ENCODE data around the gene LINC00305.

DNA sequence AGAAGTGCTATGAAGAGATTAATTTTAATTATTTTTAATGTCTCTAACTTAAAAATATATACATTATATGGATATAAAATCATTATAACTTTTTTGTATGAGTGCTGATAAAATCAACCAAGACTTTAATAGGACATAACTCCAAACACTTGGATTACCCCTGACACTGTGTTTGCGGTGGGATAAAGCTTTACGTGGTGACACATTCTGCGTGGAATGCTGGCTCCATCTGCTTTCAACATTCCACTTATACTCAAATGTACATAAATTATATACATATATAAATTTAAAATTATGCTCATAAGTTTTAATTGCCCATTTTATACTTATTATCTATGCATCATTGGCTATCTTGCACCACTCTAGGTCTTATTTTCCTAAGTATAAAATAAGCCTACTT is 30.5 kb downstream of the LINC00305 start:
- TF ChIP-seq TEAD4 (IDR thresholded peaks at IDR 0.05) (no peak), TCF12 (IDR thresholded peaks at IDR 0.05; ENCODE audit: low read depth) (no peak), ZBTB7A (IDR thresholded peaks at IDR 0.05; ENCODE audit: low read depth) (no peak), EP300 (IDR thresholded peaks at IDR 0.05; ENCODE audit: borderline replicate concordance) (no peak), FOXM1 (IDR thresholded peaks at IDR 0.05; ENCODE audit: borderline replicate concordance, low read depth) (no peak), RAD21 (IDR thresholded peaks at IDR 0.05; ENCODE audit: low read depth) (no peak), TAF1 (IDR thresholded peaks at IDR 0.05; ENCODE audit: low read depth) (no peak), EGR1 (IDR thresholded peaks at IDR 0.05) (no peak), CEBPB (IDR thresholded peaks at IDR 0.05) (no peak), CREB1 (IDR thresholded peaks at IDR 0.05; ENCODE audit: low read depth) (no peak)
- TF ChIP-seq, protein P1, sequence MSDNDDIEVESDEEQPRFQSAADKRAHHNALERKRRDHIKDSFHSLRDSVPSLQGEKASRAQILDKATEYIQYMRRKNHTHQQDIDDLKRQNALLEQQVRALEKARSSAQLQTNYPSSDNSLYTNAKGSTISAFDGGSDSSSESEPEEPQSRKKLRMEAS (IDR thresholded peaks at IDR 0.05): no peak
- TF ChIP-seq, protein P2, sequence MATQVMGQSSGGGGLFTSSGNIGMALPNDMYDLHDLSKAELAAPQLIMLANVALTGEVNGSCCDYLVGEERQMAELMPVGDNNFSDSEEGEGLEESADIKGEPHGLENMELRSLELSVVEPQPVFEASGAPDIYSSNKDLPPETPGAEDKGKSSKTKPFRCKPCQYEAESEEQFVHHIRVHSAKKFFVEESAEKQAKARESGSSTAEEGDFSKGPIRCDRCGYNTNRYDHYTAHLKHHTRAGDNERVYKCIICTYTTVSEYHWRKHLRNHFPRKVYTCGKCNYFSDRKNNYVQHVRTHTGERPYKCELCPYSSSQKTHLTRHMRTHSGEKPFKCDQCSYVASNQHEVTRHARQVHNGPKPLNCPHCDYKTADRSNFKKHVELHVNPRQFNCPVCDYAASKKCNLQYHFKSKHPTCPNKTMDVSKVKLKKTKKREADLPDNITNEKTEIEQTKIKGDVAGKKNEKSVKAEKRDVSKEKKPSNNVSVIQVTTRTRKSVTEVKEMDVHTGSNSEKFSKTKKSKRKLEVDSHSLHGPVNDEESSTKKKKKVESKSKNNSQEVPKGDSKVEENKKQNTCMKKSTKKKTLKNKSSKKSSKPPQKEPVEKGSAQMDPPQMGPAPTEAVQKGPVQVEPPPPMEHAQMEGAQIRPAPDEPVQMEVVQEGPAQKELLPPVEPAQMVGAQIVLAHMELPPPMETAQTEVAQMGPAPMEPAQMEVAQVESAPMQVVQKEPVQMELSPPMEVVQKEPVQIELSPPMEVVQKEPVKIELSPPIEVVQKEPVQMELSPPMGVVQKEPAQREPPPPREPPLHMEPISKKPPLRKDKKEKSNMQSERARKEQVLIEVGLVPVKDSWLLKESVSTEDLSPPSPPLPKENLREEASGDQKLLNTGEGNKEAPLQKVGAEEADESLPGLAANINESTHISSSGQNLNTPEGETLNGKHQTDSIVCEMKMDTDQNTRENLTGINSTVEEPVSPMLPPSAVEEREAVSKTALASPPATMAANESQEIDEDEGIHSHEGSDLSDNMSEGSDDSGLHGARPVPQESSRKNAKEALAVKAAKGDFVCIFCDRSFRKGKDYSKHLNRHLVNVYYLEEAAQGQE (IDR thresholded peaks at IDR 0.05; ENCODE audit: low read depth): no peak
- TF ChIP-seq, protein P3, sequence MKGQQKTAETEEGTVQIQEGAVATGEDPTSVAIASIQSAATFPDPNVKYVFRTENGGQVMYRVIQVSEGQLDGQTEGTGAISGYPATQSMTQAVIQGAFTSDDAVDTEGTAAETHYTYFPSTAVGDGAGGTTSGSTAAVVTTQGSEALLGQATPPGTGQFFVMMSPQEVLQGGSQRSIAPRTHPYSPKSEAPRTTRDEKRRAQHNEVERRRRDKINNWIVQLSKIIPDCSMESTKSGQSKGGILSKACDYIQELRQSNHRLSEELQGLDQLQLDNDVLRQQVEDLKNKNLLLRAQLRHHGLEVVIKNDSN (IDR thresholded peaks at IDR 0.05): no peak
